Thoracic aorta (tissue), 2 donors: ENCODE measurements around the gene ST3GAL2. TPM values are rescaled to one million over a fixed set of nuclear protein-coding genes. Genes with fewer than 3 reads are reported as not detected.

Experiments
- ATAC-seq: fragments of 150-250 bp; one replicate; pipeline ENCODE4 v1.8.0; 2017; ENCODE audit warnings: low read depth; ENCODE audit not compliant: insufficient number of reproducible peaks, low FRiP score
- DNase-seq: peaks from one replicate; pipeline ENCODE4 v3.0.0-alpha.2; 2020; ENCODE audit warnings: low spot score
- H3K27ac ChIP-seq, 2 donors: fragments of 200-600 bp; sonication (generic); 1 replicate in 1 of 2; 2 replicates in 1 of 2; pipeline ENCODE4 v1.5.1; 2016; ENCODE audit warnings: mild to moderate bottlenecking in 2 of 2, moderate library complexity in 2 of 2
- H3K27me3 ChIP-seq: fragments of 200-600 bp; sonication (generic); replicated peaks from 2 replicates; pipeline ENCODE4 v1.6.0; 2016; ENCODE audit warnings: mild to moderate bottlenecking; ENCODE audit not compliant: insufficient read depth
- H3K36me3 ChIP-seq: fragments of 200-600 bp; sonication (generic); one replicate; pipeline ENCODE4 v1.5.1; 2016
- H3K4me1 ChIP-seq, 2 donors: fragments of 200-600 bp; sonication (generic); 1 replicate in 1 of 2; 2 replicates in 1 of 2; pipeline versions ENCODE4 v1.5.1 to v1.6.0; 2016; ENCODE audit warnings: low read depth in 2 of 2, mild to moderate bottlenecking in 1 of 2; ENCODE audit not compliant: control insufficient read depth in 1 of 2
- H3K4me3 ChIP-seq: fragments of 200-600 bp; sonication (generic); 2 replicates; pipeline ENCODE4 v1.5.1; 2016; ENCODE audit warnings: mild to moderate bottlenecking
- H3K9me3 ChIP-seq: fragments of 200-600 bp; sonication (generic); 2 replicates; pipeline ENCODE4 v1.5.1; 2016
- total RNA-seq, 2 donors: library from RNA; depleted of rRNA; stranded (reverse); fragments of >200 nt; gene quantifications; one replicate each; pipeline versions ENCODE4 v1.1.0 to v1.2.3, GENCODE V29; 2016
- TF ChIP-seq, protein P1 (sequence below): fragments of 200-600 bp; sonication (generic); IDR thresholded peaks from one replicate; pipeline ENCODE4 v1.5.1; 2019; ENCODE audit warnings: antibody characterized with exemption

Gene ST3GAL2
- total RNA-seq, 2 donors from 2014 or later = 21.0 to 28.4 TPM

DNA sequence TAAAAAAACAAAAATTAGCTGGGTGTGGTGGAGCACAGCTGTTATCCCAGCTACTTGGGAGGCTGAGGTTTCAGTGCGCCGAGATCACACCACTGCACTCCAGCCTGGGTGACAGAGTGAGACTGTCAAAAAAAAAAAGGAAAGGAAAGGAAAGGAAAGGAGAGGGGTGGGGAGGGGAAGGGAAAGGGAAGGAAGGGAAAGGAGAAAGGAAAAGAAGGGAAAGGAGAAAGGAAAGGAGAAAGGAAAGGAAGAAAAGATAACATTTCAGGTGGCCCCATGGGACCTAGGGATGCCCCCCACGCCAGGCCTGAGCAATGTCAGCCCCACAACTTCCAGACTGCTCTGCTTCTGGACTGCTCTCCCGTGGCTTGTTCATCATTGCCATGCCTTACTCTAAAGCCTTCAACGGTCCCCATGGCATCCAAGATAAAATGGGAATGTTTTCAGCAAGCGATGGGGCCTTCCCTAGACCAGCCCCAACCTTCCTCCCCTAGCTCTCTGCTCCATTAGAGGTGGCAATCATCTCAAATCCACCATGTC, 55.4 kb downstream of the ST3GAL2 start:
- no peak for ATAC-seq
- no peak for DNase-seq
- H3K27ac ChIP-seq = no peak overlapping the region
- H3K9me3 ChIP-seq = no peaks in the 10 kb centered on the region
- H3K4me3 ChIP-seq = no peak overlapping the region
- H3K36me3 ChIP-seq = peaks cover 10% of the 10 kb centered on the region
- peaks cover 4 to 13% of the 10 kb centered on the region in 2 donors for H3K4me1 ChIP-seq
- TF ChIP-seq, protein P1, sequence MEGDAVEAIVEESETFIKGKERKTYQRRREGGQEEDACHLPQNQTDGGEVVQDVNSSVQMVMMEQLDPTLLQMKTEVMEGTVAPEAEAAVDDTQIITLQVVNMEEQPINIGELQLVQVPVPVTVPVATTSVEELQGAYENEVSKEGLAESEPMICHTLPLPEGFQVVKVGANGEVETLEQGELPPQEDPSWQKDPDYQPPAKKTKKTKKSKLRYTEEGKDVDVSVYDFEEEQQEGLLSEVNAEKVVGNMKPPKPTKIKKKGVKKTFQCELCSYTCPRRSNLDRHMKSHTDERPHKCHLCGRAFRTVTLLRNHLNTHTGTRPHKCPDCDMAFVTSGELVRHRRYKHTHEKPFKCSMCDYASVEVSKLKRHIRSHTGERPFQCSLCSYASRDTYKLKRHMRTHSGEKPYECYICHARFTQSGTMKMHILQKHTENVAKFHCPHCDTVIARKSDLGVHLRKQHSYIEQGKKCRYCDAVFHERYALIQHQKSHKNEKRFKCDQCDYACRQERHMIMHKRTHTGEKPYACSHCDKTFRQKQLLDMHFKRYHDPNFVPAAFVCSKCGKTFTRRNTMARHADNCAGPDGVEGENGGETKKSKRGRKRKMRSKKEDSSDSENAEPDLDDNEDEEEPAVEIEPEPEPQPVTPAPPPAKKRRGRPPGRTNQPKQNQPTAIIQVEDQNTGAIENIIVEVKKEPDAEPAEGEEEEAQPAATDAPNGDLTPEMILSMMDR = no peak
- H3K27me3 ChIP-seq = no peaks in the 10 kb centered on the region

DNA sequence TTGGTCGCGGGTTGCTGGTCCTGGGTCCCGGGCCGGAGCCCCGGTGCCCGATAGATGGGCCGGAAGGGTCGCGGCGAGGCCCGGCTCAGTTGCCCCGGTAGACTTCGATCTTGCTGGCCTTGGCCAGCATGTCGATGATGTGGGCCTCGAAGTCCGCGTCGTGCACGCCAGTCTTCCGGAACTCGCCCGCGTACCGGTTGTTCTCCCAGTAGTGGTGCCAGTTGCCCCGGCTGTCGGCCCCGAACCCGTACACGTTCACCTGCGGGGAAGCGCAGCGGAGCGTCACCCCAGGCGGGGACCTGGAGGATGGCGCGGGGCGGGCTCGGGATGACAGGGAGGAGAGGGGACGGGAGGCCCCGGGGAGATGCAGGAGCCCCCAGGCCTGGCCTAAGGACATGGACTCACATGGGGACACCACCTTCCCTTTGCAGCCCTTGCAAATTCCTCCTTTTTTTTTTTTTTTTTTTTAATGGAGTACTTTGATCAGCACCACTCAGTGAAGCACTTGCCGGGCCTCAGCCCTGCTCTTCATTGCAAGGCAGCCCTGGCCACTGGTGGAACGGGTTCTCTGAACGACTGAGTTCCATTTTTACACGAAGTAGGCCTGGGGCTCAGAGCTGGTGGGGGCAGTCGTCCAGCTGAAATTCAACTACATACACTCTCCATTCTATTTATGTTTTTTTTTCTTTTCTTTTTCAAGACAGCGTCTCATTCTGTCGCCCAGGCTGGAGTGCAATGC, 57.1 kb downstream of the ST3GAL2 start:
- Histone ChIP-seq H3K27ac (peak overlapping the region; percentile 45 to 51), H3K4me1 (peaks cover 4 to 13% of the 10 kb centered on the region in 2 donors), H3K9me3 (no peaks in the 10 kb centered on the region), H3K27me3 (no peaks in the 10 kb centered on the region), H3K36me3 (peaks cover 3% of the 10 kb centered on the region), H3K4me3 (peak overlapping the region; percentile 72)
- no peak for ATAC-seq
- DNase-seq = peak; percentile 14
- TF ChIP-seq, protein P1 = no peak

DNA sequence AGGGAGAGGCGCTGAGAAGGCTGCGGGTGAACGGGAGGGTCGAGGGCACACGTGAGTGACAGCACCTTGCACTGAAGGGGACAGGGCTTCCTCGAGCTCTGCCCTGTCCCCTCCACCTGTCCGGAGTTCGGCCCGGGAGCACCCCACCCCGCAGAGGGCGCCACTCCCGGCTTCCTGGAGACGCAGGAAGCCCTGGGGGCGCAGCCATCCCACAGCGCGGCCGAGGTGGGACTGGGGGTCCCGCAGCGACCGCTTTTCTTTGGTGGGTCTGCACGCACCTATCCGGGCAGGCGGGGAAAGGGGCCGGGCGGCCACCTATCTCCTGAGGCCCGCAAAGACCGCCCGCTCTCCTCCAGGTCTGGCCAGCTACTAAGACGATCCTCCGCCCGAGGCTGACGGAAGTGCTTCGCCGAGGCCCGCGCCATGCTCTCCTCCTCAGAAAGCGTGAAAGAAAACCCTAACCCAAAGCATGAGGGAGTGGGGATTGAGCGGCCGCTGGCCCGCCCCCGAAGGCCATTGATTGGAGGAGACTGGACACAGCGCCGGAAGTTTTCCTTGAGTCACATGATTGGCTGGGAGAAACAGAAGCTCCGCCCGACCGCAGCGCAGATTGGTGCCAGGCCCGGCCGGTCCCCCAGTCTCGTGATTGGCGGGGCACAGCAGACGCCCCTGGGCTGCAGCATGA, 57.8 kb downstream of the ST3GAL2 start:
- peak overlapping the region; percentile 51 to 70 for H3K27ac ChIP-seq
- peaks cover 4 to 14% of the 10 kb centered on the region in 2 donors for H3K4me1 ChIP-seq
- no peaks in the 10 kb centered on the region for H3K9me3 ChIP-seq
- H3K27me3 ChIP-seq = no peaks in the 10 kb centered on the region
- H3K4me3 ChIP-seq = peak overlapping the region; percentile 72
- peak; percentile 89 for DNase-seq
- TF ChIP-seq, protein P1 = no peak
- H3K36me3 ChIP-seq = peaks cover 3% of the 10 kb centered on the region
- peak; percentile 97 for ATAC-seq

DNA sequence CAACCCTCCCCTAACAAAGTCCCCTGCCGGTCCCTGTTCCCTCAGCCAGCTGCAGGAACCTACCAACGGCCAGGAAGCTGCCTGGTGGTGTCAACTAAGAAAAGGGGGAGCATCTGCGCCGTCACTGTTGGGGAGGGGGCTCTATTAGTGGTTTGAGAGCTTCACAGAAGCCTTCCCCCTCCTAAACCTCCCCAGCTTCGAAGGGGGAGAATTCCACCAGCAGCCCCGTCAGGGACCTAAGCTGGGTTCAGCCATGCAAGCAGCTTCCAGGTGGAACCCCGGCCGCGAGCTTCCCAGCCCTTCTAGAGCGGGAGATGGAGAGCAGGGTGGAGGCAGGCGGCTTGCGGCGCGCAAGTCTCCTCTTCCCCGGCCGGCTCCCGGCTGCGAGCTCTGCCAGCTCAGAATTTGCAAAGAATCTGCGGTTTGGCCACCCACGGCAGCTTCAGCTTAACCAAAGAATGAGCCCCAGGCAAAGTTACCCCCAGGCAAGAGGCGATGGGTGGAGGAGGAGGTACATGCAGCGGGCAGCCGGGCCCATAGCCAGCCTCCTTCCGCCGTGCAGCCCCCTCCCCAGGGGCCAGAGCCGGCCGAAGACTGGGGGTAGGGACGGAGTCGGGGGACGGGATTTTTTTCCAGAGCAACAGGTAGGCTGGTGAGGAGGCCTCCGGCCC, 58.5 kb downstream of the ST3GAL2 start:
- peak overlapping the region; percentile 72 for H3K4me3 ChIP-seq
- peaks cover 4 to 21% of the 10 kb centered on the region in 2 donors for H3K4me1 ChIP-seq
- TF ChIP-seq, protein P1 = no peak
- peaks cover 3% of the 10 kb centered on the region for H3K36me3 ChIP-seq
- ATAC-seq (no peak), DNase-seq (no peak)
- peak overlapping the region; percentile 51 to 70 for H3K27ac ChIP-seq
- no peaks in the 10 kb centered on the region for H3K9me3 ChIP-seq
- no peaks in the 10 kb centered on the region for H3K27me3 ChIP-seq
